GM13976 (cell line): Measurements from ENCODE around the gene SLF2.

Experiments
- DNase-seq: peaks from one replicate; pipeline ENCODE4 v3.0.0; 2012; ENCODE audit warnings: low spot score
- CTCF ChIP-seq: IDR thresholded peaks from 2 replicates; pipeline ENCODE4 v1.5.1; 2012; ENCODE audit warnings: borderline replicate concordance, mild to moderate bottlenecking; ENCODE audit not compliant: insufficient read depth; ENCODE audit errors: extremely low read depth, missing control alignments, control extremely low read depth
- in situ Hi-C: fragments of 300-500 bp; cut with MboI; formaldehyde crosslinking; loops from one replicate; pipeline ENCODE4 v1.12.0; 2022; ENCODE audit warnings: low sequenced_read_pairs, mixed read lengths, inconsistent platforms; ENCODE audit not compliant: unreplicated experiment

The SLF2 gene

GRCh38 chr10:100899171-100899570 lies 13.6 kb upstream of the SLF2 start:
- TF ChIP-seq CTCF: no peak
- no peak for DNase-seq
- in situ Hi-C loops: no loop called here

DNA sequence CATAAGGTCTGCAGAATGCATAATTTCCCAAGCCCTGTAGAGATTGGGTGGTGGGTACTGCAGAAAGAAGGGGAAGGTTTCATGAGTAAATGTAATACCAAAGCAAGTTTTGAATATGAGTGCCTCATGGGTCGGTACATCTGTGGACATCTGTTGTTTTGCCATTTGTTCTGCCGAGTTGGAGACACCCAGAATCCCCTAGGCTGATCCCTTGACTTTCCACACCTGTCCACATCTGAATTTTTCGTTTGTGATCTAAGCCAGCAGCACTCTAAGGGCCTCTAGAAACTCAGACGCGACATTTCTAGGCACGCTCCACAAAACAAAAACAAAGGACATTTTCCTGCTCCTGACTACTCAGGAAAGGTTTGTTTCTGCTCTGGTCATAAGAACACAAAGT lies 11.7 kb upstream of the SLF2 start:
- in situ Hi-C loops: no loop called here
- TF ChIP-seq CTCF: no peak
- no peak for DNase-seq

DNA sequence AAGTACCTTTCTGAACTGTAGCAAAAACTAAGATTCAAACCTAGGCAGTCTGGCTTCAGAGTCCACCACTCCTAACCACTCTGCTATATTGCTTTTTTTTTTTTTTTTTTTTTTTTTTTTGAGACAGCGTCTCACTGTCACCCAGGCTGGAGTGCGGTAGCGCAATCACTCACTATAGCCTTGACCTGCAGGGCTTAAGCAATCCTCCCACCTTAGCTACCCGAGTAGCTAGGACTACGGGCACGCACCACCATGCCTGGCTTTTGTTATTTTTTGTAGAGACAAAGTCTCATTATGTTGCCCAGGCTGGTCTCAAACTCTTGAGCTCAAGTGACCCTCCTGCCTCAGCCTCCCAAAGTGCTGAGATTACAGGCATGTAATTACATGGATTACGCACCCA lies 10.1 kb upstream of the SLF2 start:
- no peak for TF ChIP-seq CTCF
- in situ Hi-C loops: no loop called here
- no peak for DNase-seq

DNA sequence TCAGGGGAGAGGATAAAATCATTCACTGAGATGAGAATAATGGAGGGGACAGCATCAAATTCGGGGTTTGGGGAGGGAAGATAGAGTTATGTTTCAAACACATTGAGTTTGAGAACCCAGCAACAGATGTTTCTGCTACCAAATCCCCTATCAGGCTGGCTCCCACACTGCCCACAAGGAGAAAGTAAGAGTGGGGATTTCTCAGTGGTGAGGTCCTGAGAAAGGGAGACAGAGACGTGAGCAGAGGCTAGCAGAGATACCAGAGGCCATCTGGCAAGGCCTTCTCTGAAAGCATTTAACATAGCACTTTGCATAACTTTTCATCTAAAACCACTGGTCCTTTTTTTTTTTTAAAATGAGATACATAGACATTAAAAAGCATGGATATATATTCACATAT lies 7.8 kb upstream of the SLF2 start:
- no peak for DNase-seq
- in situ Hi-C loops: no loop called here
- no peak for TF ChIP-seq CTCF

DNA sequence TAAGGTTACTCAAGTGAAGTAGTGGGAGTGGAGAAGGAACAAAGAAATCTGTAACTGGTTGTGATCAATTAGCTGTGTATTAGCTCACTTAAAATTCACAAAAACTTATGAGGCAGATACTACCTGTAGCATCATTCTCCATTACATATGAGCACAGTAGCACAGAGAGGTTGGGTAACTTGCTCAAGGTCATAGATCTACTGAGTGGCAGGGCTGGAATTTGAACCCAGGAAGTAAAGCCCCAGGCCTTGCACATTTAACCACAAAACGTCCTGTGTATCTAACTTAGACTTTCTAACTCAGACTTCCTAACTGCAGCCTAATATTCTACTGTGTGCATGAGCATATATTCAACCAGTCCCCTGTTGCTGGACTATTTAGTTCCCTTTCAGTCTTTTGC lies 5.6 kb upstream of the SLF2 start:
- in situ Hi-C loops: no loop called here
- TF ChIP-seq CTCF: no peak

GRCh38 chr10:100907773-100908363 lies 4.9 kb upstream of the SLF2 start:
- DNase-seq: no peak
- in situ Hi-C loops: no loop called here
- no peak for TF ChIP-seq CTCF

More for the DNA sequence above, 5.6 kb upstream of the SLF2 start:
- no peak for DNase-seq

DNA sequence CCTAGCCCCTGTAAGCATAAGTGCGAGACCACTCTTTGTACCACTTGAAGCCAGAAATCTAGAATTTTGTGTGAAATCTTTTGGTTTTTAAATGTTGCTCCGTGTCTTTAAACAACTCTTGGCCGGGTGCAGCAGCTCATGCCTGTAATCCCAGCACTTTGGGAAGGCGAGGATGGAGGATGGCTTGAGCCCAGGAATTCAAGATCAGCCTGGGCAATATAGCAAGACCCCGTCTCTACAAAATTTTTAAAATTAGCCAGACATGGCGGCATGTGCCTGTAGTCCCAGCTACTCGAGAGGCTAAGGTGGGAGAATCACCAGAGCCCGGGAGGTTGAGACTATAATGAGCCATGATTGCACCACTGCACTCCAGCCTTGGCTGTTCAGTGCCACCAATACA lies 4.4 kb upstream of the SLF2 start:
- TF ChIP-seq CTCF: no peak
- DNase-seq: no peak
- in situ Hi-C loops: no loop called here
